ENCODE data around the gene RGL3.
A peak's percentile ranks its signal among the peaks of the same experiment; 100 is the strongest.

The RGL3 gene

GRCh38 chr19:11397089-11397610, 22.0 kb downstream of the RGL3 start:
- DNase-seq: no peak
- no peaks in the 10 kb centered on the region for H3K9me3 ChIP-seq (ENCODE audit: control extremely low read depth in 1 of 5, control insufficient read depth in 4 of 5, insufficient read depth in 2 of 5, low read depth in 1 of 5, low read length in 4 of 5)
- 96% methylated on average over 19 of the region's 22 CpGs for WGBS (ENCODE audit: insufficient coverage)
- H3K27me3 ChIP-seq (replicated peaks in 2 of 5; ENCODE audit: control insufficient read depth in 4 of 5, insufficient read depth in 5 of 5, low read length in 4 of 5): peaks cover 0 to 3% (median 0%) of the 10 kb centered on the region in 5 experiments
- no peaks in the 10 kb centered on the region for H3K36me3 ChIP-seq (ENCODE audit: control insufficient read depth in 4 of 4, insufficient read depth in 4 of 4, low read length in 3 of 4)
- H3K27ac ChIP-seq (ENCODE audit: insufficient read depth in 1 of 2, low read depth in 1 of 2, low read length in 2 of 2, poor library complexity in 1 of 2, severe bottlenecking in 2 of 2): no peak overlapping the region
- ChIA-PET POLR2A (no interaction called here), CTCF (interaction anchor here (1.3 to 1.7 kb wide), 2 partner anchors 9 to 20 kb away, joined by 4 to 5 read pairs; no protein-coding TSS in a partner anchor)
- no peaks in the 10 kb centered on the region for H3K4me1 ChIP-seq (ENCODE audit: control extremely low read depth in 1 of 4, control insufficient read depth in 4 of 4, insufficient read depth in 4 of 4, low read length in 3 of 4)
- no peak overlapping the region for H3K4me3 ChIP-seq (ENCODE audit: control insufficient read depth in 1 of 7, extremely low read depth in 1 of 7, insufficient read depth in 4 of 7, low read depth in 2 of 7, low read length in 6 of 7)

GRCh38 chr19:11390933-11391680, 28.0 kb downstream of the RGL3 start:
- peaks cover 4 to 12% (median 8%) of the 10 kb centered on the region in 4 experiments for H3K4me1 ChIP-seq (ENCODE audit: control extremely low read depth in 1 of 4, control insufficient read depth in 4 of 4, insufficient read depth in 4 of 4, low read length in 3 of 4)
- POLR2A ChIA-PET: no interaction called here
- no peaks in the 10 kb centered on the region for H3K27me3 ChIP-seq (replicated peaks in 2 of 5; ENCODE audit: control insufficient read depth in 4 of 5, insufficient read depth in 5 of 5, low read length in 4 of 5)
- H3K4me3 ChIP-seq (ENCODE audit: control insufficient read depth in 1 of 7, extremely low read depth in 1 of 7, insufficient read depth in 4 of 7, low read depth in 2 of 7, low read length in 6 of 7): no peak overlapping the region
- peaks cover 0 to 8% (median 5%) of the 10 kb centered on the region in 5 experiments for H3K9me3 ChIP-seq (ENCODE audit: control extremely low read depth in 1 of 5, control insufficient read depth in 4 of 5, insufficient read depth in 2 of 5, low read depth in 1 of 5, low read length in 4 of 5)
- no peaks in the 10 kb centered on the region for H3K36me3 ChIP-seq (ENCODE audit: control insufficient read depth in 4 of 4, insufficient read depth in 4 of 4, low read length in 3 of 4)
- DNase-seq: no peak
- no peak overlapping the region for H3K27ac ChIP-seq (ENCODE audit: insufficient read depth in 1 of 2, low read depth in 1 of 2, low read length in 2 of 2, poor library complexity in 1 of 2, severe bottlenecking in 2 of 2)
- CTCF ChIA-PET: interaction anchor here (0.6 to 2.4 kb wide), 9 partner anchors 8 to 91 kb away, joined by 3 to 7 read pairs (median 5); partner anchors contain the start of gene SWSAP1
- no CpG with 5 or more reads among the region's 4 CpGs for WGBS (ENCODE audit: insufficient coverage)

GRCh38 chr19:11390359-11390758, 28.8 kb downstream of the RGL3 start:
- Histone ChIP-seq H3K9me3 (ENCODE audit: control extremely low read depth in 1 of 5, control insufficient read depth in 4 of 5, insufficient read depth in 2 of 5, low read depth in 1 of 5, low read length in 4 of 5) (peaks cover 0 to 8% (median 5%) of the 10 kb centered on the region in 5 experiments), H3K4me3 (ENCODE audit: control insufficient read depth in 1 of 7, extremely low read depth in 1 of 7, insufficient read depth in 4 of 7, low read depth in 2 of 7, low read length in 6 of 7) (no peak overlapping the region), H3K27ac (ENCODE audit: insufficient read depth in 1 of 2, low read depth in 1 of 2, low read length in 2 of 2, poor library complexity in 1 of 2, severe bottlenecking in 2 of 2) (no peak overlapping the region), H3K27me3 (replicated peaks in 2 of 5; ENCODE audit: control insufficient read depth in 4 of 5, insufficient read depth in 5 of 5, low read length in 4 of 5) (no peaks in the 10 kb centered on the region), H3K36me3 (ENCODE audit: control insufficient read depth in 4 of 4, insufficient read depth in 4 of 4, low read length in 3 of 4) (no peaks in the 10 kb centered on the region), H3K4me1 (ENCODE audit: control extremely low read depth in 1 of 4, control insufficient read depth in 4 of 4, insufficient read depth in 4 of 4, low read length in 3 of 4) (peaks cover 4 to 12% (median 8%) of the 10 kb centered on the region in 4 experiments)
- ChIA-PET CTCF (interaction anchor here (0.6 to 2.4 kb wide), 7 partner anchors 9 to 92 kb away, joined by 3 to 7 read pairs (median 5); partner anchors contain the start of gene SWSAP1), POLR2A (no interaction called here)
- no CpG with 5 or more reads among the region's 2 CpGs for WGBS (ENCODE audit: insufficient coverage)
- DNase-seq: peak in 1 of 3 donors; percentile 15

GRCh38 chr19:11387162-11388034, 31.7 kb downstream of the RGL3 start:
- H3K4me1 ChIP-seq (ENCODE audit: control extremely low read depth in 1 of 4, control insufficient read depth in 4 of 4, insufficient read depth in 4 of 4, low read length in 3 of 4): peaks cover 4 to 30% (median 26%) of the 10 kb centered on the region in 4 experiments
- peaks cover 0 to 4% (median 0%) of the 10 kb centered on the region in 5 experiments for H3K27me3 ChIP-seq (replicated peaks in 2 of 5; ENCODE audit: control insufficient read depth in 4 of 5, insufficient read depth in 5 of 5, low read length in 4 of 5)
- WGBS (ENCODE audit: insufficient coverage): 47% methylated on average over 14 of the region's 19 CpGs
- H3K9me3 ChIP-seq (ENCODE audit: control extremely low read depth in 1 of 5, control insufficient read depth in 4 of 5, insufficient read depth in 2 of 5, low read depth in 1 of 5, low read length in 4 of 5): peaks cover 0 to 8% (median 5%) of the 10 kb centered on the region in 5 experiments
- H3K4me3 ChIP-seq (ENCODE audit: control insufficient read depth in 1 of 7, extremely low read depth in 1 of 7, insufficient read depth in 4 of 7, low read depth in 2 of 7, low read length in 6 of 7): peak overlapping the region in 1 of 7 experiments; percentile 15
- DNase-seq: peak in 2 of 3 donors; percentile 80 to 84
- no peak overlapping the region for H3K27ac ChIP-seq (ENCODE audit: insufficient read depth in 1 of 2, low read depth in 1 of 2, low read length in 2 of 2, poor library complexity in 1 of 2, severe bottlenecking in 2 of 2)
- no peaks in the 10 kb centered on the region for H3K36me3 ChIP-seq (ENCODE audit: control insufficient read depth in 4 of 4, insufficient read depth in 4 of 4, low read length in 3 of 4)
- ChIA-PET CTCF (interaction anchor here (0.9 to 3.1 kb wide), 6 partner anchors 9 to 94 kb away, joined by 3 to 10 read pairs (median 4); partner anchors contain the start of gene ELAVL3), POLR2A (interaction anchor here (0.7 kb wide), 1 partner anchor 35 kb away, joined by 5 read pairs; no protein-coding TSS in a partner anchor)

GRCh38 chr19:11384778-11385129, 34.4 kb downstream of the RGL3 start:
- peaks cover 8 to 51% (median 47%) of the 10 kb centered on the region in 4 experiments for H3K4me1 ChIP-seq (ENCODE audit: control extremely low read depth in 1 of 4, control insufficient read depth in 4 of 4, insufficient read depth in 4 of 4, low read length in 3 of 4)
- 100% methylated on average over 1 of the region's 5 CpGs for WGBS (ENCODE audit: insufficient coverage)
- H3K36me3 ChIP-seq (ENCODE audit: control insufficient read depth in 4 of 4, insufficient read depth in 4 of 4, low read length in 3 of 4): no peaks in the 10 kb centered on the region
- H3K9me3 ChIP-seq (ENCODE audit: control extremely low read depth in 1 of 5, control insufficient read depth in 4 of 5, insufficient read depth in 2 of 5, low read depth in 1 of 5, low read length in 4 of 5): no peaks in the 10 kb centered on the region
- H3K27ac ChIP-seq (ENCODE audit: insufficient read depth in 1 of 2, low read depth in 1 of 2, low read length in 2 of 2, poor library complexity in 1 of 2, severe bottlenecking in 2 of 2): no peak overlapping the region
- CTCF ChIA-PET: interaction anchor here (0.6 to 6.0 kb wide), 5 partner anchors 22 to 64 kb away, joined by 3 to 36 read pairs (median 5); partner anchors contain the start of gene PRKCSH
- peaks cover 0 to 6% (median 0%) of the 10 kb centered on the region in 5 experiments for H3K27me3 ChIP-seq (replicated peaks in 2 of 5; ENCODE audit: control insufficient read depth in 4 of 5, insufficient read depth in 5 of 5, low read length in 4 of 5)
- POLR2A ChIA-PET: no interaction called here
- no peak overlapping the region for H3K4me3 ChIP-seq (ENCODE audit: control insufficient read depth in 1 of 7, extremely low read depth in 1 of 7, insufficient read depth in 4 of 7, low read depth in 2 of 7, low read length in 6 of 7)
- DNase-seq: peak in 1 of 3 donors; percentile 27

GRCh38 chr19:11383706-11384048, 35.4 kb downstream of the RGL3 start:
- peak overlapping the region in 1 of 2 experiments; percentile 43 for H3K27ac ChIP-seq (ENCODE audit: insufficient read depth in 1 of 2, low read depth in 1 of 2, low read length in 2 of 2, poor library complexity in 1 of 2, severe bottlenecking in 2 of 2)
- H3K36me3 ChIP-seq (ENCODE audit: control insufficient read depth in 4 of 4, insufficient read depth in 4 of 4, low read length in 3 of 4): no peaks in the 10 kb centered on the region
- DNase-seq: no peak
- CTCF ChIA-PET: interaction anchor here (0.6 to 6.0 kb wide), 17 partner anchors 9 to 99 kb away, joined by 3 to 36 read pairs (median 4); partner anchors contain the start of genes PRKCSH, RGL3 and SWSAP1
- POLR2A ChIA-PET: interaction anchor here (1.6 kb wide), 1 partner anchor 38 kb away, joined by 5 read pairs; no protein-coding TSS in a partner anchor
- WGBS (ENCODE audit: insufficient coverage): 0% methylated on average over 4 of the region's 9 CpGs
- H3K9me3 ChIP-seq (ENCODE audit: control extremely low read depth in 1 of 5, control insufficient read depth in 4 of 5, insufficient read depth in 2 of 5, low read depth in 1 of 5, low read length in 4 of 5): no peaks in the 10 kb centered on the region
- H3K27me3 ChIP-seq (replicated peaks in 2 of 5; ENCODE audit: control insufficient read depth in 4 of 5, insufficient read depth in 5 of 5, low read length in 4 of 5): peaks cover 0 to 6% (median 0%) of the 10 kb centered on the region in 5 experiments
- peaks cover 8 to 51% (median 47%) of the 10 kb centered on the region in 4 experiments for H3K4me1 ChIP-seq (ENCODE audit: control extremely low read depth in 1 of 4, control insufficient read depth in 4 of 4, insufficient read depth in 4 of 4, low read length in 3 of 4)
- H3K4me3 ChIP-seq (ENCODE audit: control insufficient read depth in 1 of 7, extremely low read depth in 1 of 7, insufficient read depth in 4 of 7, low read depth in 2 of 7, low read length in 6 of 7): peak overlapping the region; percentile 24 to 67 (median 54)

Data from common myeloid progenitor, CD34-positive (primary cell).